ENCODE results near the gene DCLK3.

Gene DCLK3, protein sequence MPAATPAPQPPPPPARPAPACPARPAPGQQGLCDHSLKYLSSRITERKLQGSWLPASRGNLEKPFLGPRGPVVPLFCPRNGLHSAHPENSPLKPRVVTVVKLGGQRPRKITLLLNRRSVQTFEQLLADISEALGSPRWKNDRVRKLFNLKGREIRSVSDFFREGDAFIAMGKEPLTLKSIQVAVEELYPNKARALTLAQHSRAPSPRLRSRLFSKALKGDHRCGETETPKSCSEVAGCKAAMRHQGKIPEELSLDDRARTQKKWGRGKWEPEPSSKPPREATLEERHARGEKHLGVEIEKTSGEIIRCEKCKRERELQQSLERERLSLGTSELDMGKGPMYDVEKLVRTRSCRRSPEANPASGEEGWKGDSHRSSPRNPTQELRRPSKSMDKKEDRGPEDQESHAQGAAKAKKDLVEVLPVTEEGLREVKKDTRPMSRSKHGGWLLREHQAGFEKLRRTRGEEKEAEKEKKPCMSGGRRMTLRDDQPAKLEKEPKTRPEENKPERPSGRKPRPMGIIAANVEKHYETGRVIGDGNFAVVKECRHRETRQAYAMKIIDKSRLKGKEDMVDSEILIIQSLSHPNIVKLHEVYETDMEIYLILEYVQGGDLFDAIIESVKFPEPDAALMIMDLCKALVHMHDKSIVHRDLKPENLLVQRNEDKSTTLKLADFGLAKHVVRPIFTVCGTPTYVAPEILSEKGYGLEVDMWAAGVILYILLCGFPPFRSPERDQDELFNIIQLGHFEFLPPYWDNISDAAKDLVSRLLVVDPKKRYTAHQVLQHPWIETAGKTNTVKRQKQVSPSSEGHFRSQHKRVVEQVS

DNA sequence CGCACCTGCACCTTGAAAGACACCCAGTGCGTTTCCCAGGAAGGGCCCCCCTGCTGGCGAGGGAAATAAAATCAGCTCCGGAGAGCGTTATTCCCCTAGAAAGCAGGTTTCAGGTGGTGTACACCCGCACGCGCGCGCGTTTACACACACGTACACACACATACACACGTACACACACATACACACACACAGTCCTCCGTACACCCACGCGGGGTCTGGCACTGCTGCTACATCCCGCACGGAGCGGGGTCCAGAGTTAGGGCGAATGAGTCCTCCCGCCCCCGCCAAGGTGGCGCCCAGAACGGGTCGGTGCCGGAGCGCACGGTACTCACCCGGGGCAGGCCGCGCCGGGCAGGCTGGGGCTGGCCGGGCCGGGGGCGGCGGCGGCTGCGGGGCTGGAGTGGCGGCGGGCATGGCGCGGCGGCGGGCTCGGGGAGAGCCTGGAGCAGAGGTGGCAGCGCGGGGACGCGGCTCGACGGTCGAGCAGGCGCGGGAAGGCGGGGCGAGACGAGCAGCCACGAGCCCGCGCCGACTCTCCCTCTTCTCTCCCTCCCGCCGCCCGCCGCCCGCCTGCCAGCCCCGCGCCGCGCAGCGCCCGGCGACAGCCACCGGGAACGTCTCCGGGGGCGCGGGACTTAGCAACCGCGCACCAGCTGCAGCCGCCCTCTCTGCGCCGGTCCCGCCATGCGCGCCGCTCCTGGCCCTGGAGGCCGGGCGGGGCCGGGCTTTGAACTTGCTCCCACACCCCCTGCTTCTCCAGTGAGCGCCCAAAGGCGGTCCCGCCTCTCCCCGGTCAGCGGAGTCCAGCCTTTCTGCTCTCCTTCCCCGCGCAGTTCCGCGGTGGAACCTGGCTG is at the start of gene DCLK3:
Gene DCLK3, minus strand, starts transcription at position 704 of the 854 bp plus-strand sequence. Its CDS starts 290 bp downstream, at position 414.
- DNase-seq = no peak

DNA sequence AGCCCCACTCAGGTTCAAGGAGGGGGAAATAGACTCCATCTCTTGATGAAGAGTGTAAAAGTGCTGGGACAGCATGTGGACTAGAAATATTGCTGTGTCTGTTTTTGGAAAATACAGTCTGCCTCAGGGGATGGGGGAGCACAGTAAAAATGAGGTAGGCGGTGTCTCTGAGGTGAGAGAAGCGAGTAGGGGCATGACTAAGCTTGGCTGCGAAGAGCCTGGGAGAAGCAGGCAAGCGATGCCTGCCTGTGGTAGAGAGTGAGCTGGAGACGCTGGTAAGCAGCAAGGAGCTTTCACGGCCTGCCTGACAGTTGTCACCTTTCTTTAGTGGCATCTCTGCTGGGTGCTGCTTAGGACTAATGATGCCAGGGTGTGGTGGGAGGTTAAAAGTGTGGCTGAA is 49.0 kb upstream of the DCLK3 start:
- DNase-seq = no peak

DNA sequence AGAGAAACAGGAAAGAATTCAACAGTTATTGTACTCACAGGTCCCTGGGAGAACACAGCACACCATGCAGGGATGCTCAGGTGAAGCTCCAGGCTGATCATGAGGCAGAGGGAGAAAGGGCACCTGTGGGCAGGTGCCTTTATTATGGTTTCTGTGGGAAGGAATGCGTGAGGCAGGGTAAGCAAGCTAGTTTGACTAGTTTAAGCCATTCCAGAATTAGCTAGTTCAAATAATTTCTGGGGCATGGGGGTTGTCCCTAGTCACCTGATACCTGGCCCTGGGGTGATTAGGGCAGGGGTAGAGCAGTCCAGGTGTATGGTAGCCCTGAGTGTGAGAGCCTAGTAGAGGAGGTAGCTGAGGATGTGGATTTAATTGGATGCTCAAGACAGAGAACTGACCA is 47.9 kb upstream of the DCLK3 start:
- no peak for DNase-seq

DNA sequence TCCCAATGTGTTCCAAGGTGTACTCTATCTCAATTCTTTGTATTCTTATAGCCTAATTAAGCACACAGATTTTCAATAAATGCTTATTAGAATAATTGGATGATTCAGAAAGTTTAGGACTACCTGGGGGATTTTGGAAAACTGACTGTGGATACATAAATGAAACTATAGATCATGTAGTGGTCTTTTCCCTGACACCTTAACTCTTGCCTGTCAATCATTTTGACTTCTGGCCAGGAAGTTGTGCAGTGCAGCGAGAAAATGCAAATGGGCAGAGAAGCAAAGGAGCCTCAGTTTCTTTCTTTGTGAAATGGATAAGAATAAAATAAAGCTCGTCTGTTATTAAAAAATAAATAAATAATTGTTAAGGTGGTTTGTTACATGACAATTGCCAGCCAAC is 47.4 kb upstream of the DCLK3 start:
- DNase-seq = no peak

DNA sequence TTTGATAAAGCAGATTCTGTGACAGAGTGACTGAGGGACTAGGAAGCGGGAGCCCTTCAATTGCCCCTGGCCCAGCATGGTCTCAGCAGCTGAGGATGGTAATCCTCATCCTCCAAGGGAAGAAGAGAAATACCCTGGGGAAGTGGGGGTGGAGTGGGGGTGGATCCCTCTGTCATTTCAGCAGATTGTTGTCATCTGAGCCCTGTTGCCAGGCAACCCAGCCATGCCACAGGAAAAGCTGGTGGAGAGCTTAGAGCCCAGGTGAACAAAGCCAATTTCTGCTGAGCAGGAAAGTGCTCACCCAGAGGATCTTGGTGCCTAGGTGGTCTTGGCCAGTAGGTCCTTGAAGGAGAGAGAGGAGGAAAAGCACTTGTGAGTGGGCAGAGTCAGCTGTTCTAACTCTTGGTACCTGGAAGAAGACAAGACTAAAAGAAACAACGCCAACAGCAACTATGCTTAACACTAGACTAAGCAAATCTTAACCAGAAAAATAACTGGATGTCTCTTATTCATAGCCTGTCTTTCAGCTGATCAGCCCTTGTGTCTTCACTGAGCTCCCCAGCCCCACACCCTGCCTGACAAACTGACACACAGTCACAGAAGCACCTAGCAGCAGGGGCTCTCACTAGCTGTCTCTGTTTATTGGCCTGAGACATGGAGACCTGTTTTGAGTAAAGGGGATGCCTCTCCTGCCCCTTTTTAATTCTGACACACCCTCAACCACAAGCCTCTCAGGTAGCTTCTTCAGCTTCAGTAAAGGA is 40.1 kb upstream of the DCLK3 start:
- no peak for DNase-seq

DNA sequence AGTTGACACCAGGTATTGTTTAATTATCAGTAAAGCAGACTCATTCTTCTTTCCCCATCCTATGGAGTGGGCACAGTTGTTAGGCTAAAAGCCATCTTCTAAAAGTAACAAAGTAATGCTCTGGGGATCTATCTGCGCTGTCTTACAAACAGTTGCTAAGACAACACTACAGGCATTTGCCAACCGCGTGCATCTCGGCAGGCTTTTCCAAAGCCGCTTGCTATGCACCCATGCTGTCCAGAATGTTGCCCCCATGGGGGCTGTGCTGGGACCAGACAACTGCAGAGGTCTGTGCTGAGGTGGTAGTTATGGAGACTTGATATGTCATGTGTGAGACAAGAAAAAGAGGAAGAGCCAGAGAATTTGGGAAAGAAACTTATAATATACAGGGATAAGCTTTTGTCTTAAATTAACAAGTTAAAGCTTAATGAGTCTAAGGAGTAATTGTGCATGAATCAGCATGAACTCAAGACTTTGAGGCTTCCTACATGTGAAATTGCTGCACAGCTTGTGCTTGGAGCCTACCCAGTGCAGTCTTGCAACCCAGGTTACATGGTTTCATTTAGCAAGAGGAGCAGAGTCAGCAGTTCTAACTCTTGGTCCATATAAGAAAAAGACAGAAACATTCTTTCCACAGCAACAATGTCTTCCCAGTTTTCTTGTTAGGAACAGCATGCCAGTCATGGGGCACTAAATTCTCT is 38.9 kb upstream of the DCLK3 start:
- no peak for DNase-seq

DNA sequence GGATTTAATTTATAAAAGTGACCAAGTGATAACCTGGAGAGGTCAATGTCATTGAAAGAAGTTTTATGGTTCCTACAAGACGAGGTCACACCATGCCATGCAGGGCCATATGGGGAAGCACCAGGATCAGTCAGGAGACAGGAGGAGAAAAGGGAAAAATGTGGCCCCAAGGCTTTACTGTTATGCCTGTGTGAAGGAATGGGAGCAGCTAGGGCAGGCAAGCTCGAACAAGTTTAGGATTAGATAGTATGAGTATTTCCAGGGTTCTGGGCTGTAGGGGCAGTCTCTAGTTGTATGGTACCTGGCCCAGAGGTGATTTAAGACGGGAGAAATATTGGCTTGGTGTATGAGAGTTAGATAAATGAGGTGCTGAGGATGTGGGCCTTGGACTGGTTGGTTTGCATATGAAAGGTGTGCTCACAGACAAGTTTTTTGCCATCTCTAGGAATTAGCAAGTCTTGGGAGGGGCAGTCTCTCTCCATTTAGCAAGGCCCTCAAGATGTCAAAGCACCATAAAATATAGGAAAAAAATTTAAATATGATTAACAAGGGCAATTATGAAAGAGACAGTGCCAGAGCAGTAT is 36.3 kb upstream of the DCLK3 start:
- no peak for DNase-seq

DNA sequence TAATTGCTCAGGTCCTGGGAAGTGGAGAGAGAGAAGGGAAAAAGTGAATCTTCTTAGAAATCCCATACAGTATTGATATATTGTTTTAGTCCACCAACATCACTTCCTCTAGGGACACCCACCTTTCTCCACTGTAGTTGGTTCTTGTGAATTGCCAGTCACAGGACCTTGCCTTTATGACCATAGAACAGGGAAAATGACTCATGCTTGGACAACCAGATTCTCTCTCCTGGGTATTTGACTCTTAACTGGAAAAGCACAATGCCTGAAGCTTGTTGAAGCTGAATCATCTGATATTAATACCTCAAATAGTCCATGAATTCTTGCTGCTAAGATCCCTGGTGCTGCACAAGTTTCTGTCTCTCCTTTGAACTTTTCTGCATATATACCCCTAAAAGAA is 32.5 kb upstream of the DCLK3 start:
- DNase-seq = no peak

DNA sequence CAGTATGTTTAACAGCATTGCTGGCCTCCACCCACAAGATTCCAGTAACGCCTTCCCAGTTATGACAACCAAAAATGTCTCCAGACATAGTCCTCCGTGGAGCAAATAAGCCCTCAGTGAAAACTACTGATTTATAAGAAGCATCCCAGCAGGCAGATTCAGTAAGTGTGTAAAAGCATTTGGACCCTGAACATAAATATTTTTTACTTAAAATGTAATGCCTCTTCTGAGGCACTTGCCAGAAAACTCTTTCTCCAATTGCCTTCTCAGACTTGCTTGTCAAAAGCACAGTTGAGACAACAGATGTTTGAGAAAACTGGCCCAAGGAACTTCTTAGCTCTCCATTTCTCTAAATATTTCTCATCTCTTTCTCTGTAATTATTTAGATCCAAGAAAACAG is 31.8 kb upstream of the DCLK3 start:
- no peak for DNase-seq

DNA sequence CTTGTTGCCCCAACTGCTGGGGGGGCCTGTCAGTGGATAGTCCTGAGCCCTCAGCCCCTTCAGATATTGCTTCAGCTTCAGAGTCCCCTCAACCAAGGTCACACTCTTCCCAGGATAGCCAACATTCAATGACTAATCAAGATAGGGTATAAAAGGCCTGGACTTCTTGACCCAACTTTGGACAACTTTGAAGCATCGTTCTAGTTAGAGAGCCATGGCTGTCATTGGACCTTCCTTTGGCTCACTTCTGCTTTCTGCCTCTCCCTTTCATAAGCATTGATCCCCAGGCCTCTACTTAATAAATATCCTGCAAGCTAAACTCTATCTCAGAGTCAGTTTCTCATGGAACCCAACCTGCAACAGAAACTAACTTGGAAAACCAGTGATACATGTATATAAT is 31.3 kb upstream of the DCLK3 start:
- no peak for DNase-seq

DNA sequence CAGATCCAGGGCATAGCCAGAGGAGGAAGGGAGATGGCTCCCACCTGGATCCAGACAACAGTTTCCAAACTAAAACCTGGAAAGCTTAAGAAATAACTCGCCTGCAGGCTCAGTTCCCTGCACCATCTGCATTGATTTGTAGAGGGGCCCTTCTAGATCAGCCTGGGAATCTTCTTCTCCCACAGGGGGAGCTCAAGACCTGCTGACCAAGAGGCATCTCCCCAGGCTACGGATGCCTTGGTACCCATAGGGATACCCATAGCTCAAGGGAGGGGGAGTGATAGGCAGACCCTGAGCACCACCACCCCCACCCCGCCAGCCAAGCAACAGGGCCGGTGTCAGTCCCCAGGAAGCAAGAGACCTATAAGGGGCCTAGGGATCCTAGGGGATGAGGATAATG is 28.0 kb upstream of the DCLK3 start:
- peak; percentile 16 for DNase-seq

DNA sequence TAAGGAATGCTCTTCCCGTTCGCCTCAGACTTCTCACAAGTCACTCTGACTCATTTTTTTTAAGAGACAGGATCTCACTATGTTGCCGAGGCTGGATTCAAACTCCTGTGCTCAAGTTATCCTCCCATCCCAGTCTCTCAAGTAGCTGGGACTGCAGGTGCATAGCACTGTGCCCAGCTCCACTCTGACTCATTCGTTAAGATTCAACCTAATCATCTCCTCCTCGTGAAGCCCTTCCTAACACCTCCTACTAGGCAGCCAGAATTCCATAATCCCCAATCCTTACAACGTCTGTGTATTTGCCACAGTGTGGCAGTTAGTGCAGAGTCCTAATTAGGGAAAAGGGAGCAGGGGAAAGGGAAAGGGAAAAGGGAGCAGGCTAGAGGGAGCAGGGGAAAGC is 26.4 kb upstream of the DCLK3 start:
- DNase-seq = no peak

DNA sequence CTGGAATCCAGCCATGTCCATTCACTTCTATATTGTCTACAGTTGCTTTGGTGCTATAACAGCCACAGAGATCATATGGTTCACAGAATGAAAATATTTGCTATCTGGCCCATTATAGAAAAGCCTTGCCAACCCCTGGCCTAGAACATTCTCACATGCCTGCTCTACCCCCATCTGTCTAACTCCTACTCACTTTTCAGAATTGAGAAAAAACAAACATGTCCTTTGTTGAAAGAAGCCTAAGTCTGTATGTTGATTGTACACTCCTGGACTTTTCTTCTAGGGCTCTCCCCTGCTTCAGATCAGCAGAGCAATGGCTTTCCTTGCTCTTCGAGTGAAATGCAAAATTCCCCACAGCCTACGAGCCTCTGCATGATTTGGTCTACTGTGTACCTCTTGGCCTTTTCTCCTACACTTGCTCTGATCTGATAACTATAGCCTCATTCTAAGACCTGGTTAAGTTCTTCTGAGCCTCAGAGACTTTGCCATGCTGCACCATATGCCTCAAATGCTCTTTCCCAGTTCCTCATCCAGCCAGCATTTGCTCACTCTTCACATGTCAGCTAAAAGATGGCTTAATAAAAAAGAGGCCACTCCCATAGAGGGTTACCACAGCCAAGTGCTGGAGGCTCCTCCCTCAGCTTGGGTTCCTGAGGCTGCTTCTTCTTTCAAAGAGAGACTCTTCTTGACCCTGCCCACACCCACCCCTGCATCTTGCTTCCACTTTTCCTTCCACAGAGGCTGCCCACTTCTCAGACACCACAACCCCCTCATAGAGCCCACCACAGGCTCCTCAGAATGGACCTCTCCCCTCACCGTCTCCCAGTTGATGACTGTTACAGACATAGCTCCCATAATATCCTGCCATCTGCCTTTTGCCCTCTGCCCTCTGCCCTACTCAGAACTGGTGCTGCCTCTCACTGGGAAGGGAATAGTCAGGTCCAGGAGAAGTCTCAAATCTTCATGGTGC is 22.9 kb upstream of the DCLK3 start:
- no peak for DNase-seq

DNA sequence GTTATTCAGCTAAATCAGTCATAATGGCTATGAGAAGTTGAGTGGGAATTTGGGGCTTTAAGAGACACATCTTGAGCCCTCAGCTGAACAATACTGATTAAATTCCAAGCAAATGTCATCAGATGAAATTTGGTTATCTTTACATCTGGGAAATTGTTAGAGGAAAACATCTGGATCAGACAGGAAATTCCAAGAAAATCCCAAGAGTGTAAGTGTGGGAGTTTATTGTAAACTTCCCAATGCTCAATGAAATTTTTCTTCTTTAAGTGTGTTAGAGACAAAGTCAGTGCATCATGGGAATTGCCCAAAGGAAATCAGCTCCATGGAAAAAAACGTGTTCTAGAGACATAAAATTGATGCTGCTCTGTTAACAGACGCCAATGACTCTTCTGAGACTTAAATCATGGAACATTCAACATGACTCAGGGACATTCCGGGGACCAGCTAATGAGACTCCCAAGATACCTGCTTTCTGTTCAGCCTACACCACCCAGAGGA is 19.8 kb upstream of the DCLK3 start:
- DNase-seq = no peak

DNA sequence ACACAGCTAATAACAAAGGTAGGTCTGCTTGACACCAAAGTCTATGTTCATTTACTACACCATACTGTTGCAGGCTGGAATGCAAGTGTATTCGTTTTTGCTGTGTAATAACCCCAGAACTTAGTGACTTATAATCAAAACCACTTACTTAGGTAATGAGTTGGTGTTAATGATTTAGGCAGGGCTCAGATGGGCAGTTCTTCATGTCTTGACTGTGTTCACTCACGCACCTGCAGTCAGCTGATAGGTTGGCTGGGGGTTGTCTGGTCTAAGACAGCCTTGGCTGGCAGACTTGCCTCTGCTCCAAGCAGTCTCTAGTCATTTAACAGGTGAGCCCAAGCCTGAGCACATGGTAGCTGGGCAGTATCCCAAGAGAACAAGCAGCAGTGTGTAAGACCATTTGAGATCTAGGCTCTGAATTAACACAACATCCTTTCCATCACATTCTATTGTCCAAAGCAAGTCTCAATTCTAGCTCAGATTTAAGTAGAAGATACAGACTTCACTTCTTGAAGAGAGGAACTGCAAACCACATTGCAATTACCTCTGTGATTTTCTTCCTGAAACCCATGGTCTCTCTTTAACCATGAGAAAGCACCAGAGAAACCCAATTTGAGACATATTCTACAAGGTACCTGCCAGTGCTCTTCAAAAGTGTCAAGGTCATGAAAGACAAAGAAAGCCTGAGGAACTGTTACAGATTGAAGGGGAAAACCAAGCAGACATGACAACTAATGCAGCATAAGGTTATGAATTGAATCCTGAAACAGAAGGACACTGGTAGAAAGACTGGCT is 13.3 kb upstream of the DCLK3 start:
- DNase-seq = no peak

DNA sequence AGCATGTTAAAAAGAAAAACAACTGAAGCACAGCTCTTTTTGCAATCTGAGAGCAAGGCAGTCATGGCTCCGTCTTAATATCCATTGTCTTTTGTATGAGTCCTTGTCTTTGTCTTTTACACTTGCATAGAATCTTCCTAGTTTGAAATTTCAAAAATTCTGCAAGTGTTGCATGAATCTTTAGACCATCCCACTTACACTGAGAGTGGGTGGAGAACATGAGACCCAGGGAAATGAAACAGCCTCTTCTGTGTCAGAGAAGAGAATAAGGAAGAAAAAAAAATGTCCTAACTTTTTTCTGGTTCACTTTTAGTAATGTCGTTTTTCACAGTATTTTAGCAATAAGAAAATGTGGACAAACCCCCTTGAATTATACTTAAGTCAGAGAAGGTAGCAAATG is 12.1 kb upstream of the DCLK3 start:
- no peak for DNase-seq

DNA sequence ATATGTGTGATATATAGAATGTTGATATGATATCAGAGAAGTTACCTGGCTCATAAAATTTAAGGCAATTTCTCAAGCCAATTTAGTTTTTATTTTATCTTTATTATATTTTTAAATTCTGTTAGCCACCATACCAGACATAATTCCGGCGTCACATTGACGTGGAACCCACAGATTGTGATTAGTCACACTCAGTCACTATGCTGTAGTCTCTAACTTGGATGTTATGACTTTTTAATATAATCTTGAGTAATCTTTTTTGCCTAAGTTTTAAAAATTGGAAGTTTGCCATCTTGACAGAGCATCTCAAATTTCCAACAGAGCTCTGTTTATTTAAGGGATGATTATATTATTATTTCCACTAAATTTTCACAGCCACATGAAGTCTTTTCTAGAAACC is 9.7 kb upstream of the DCLK3 start:
- no peak for DNase-seq

DNA sequence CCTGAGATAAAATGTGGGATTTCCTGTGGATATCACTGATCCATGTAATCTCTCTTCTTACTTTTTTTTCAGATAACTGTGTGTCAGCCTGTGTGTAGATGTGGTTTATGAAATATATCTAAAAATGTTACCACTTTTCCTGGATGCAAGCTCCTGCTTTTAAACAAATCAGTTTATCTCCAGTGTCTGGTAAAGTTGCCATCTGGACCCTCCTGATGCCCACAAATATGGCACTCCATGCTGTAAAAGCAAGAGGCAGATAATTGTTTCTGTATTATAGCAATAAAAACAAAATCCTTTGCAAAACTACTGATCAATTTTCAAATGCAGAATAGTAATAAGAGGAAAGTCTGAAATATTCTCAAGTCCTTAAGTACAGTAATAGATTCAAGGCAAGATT is 7.6 kb upstream of the DCLK3 start:
- no peak for DNase-seq

DNA sequence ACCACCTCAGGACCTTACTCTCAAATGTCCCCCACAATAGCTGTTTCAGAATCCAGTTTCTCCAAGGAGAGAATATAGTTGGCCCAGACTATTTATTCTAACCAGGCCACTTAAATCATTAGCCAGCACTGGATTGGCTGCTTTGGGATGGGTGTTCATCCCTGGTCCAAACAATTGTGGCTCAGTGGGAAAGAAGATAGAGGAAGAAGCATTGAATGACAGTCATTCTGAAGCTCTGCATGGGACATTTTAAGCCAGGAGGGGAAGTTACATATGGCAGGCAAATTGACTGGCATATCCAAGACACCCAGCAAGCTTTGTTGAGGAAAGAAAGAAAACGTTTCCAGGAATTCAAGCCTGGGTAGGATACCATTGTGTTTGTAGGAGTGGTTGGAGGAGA is 5.6 kb upstream of the DCLK3 start:
- DNase-seq = no peak
